HG03039 (cell line): ENCODE results near the gene SEZ6L2.

Experiments used
- ATAC-seq: cut with Tn5 transposase; IDR thresholded peaks from one replicate; pipeline ENCODE4 v1.9.1; 2021; ENCODE audit warnings: mild to moderate bottlenecking, moderate library complexity; ENCODE audit not compliant: unreplicated experiment

Gene SEZ6L2

GRCh38 chr16:29830774-29831173 is 68.6 kb downstream of the SEZ6L2 start:
- ATAC-seq: no peak

- ATAC-seq: no peak
These were observed 73.0 kb downstream of the SEZ6L2 start for GRCh38 chr16:29826342-29826695.

- ATAC-seq: no peak
These were observed 74.0 kb downstream of the SEZ6L2 start for GRCh38 chr16:29825145-29826044.

- no peak for ATAC-seq
These were observed 74.7 kb downstream of the SEZ6L2 start for GRCh38 chr16:29824589-29825144.

GRCh38 chr16:29821643-29822115 is 77.7 kb downstream of the SEZ6L2 start:
- no peak for ATAC-seq
